NCI-H345 treated with DMSO at 0.1 percent for 48 hours (cell line): ENCODE data around the gene ADAM21.
"Not testable (repeated sequence)": the region's sequence is repeated elsewhere in the genome, so short reads cannot be mapped to it uniquely, and the experiment has no call there.

Experiments used
- DNase-seq: peaks from one replicate; lab custom pipeline; 2025; ENCODE audit not compliant: unreplicated experiment; lab: John Stamatoyannopoulos, UW

ADAM21 gene

GRCh38 chr14:70475459-70475858 lies 23.5 kb downstream of the ADAM21 start:
- DNase-seq = not testable (repeated sequence)

GRCh38 chr14:70477356-70478105 lies 25.6 kb downstream of the ADAM21 start:
- not testable (repeated sequence) for DNase-seq

- no peak for DNase-seq
These were observed 37.7 kb downstream of the ADAM21 start for GRCh38 chr14:70489579-70490200.

GRCh38 chr14:70498191-70498590 lies 46.2 kb downstream of the ADAM21 start:
- no peak for DNase-seq
